ENCODE data around the gene TIGIT. TPM values are rescaled to one million over a fixed set of nuclear protein-coding genes. Genes with fewer than 3 reads are reported as not detected.
A peak's percentile ranks its signal among the peaks of the same experiment; 100 is the strongest.

The TIGIT gene
- total RNA-seq, 1 experiment from 2014 or later: not detected

DNA sequence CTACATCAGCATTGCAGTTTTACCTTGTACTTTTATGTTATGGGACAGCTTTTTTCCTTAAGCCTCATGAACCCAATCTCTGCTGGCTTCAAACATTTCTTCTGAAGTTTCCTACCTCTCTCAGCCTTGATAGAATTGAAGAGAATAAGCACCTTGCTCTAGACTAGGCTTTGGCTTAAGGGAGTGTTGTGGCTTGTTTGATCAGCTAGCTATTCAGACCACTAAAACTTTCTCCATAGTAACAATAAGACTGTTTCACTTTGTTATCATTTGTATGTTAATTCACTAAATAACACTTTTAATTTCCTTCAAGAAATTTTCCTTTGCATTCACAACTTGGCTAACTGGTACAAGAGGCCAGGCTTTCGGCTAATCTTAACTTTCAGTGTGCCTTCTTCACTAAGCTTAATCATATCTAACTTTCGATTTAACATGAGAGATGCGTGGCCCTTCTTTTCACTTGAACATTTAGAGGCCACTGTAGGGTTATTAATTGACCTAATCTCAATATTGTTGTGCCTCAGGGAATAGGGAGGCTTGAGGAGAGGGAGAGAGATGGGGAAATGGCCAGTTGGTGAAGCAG is 8.1 kb upstream of the TIGIT start:
- no peak for DNase-seq (ENCODE audit: low spot score)
- no peaks in the 10 kb centered on the region for H3K27me3 ChIP-seq (replicated peaks; ENCODE audit: insufficient read depth, low read depth, low read length, poor library complexity)
- BruUV-seq (replicated peaks): no TSS peak
- H3K36me3 ChIP-seq (ENCODE audit: insufficient read depth, low read length, poor library complexity, severe bottlenecking): no peaks in the 10 kb centered on the region
- no peaks in the 10 kb centered on the region for H3K4me1 ChIP-seq (ENCODE audit: insufficient read depth, low read length, poor library complexity, severe bottlenecking)
- ChIA-PET POLR2A (ENCODE audit: low non-redundant PET) (no interaction called here), CTCF (no interaction called here)
- H3K9me3 ChIP-seq (ENCODE audit: low read depth, low read length, poor library complexity, severe bottlenecking): no peaks in the 10 kb centered on the region
- no peak for TF ChIP-seq EZH2 (IDR thresholded peaks at IDR 0.05; ENCODE audit: borderline replicate concordance, low read depth, low read length, poor library complexity, severe bottlenecking)
- TF ChIP-seq, protein P1, sequence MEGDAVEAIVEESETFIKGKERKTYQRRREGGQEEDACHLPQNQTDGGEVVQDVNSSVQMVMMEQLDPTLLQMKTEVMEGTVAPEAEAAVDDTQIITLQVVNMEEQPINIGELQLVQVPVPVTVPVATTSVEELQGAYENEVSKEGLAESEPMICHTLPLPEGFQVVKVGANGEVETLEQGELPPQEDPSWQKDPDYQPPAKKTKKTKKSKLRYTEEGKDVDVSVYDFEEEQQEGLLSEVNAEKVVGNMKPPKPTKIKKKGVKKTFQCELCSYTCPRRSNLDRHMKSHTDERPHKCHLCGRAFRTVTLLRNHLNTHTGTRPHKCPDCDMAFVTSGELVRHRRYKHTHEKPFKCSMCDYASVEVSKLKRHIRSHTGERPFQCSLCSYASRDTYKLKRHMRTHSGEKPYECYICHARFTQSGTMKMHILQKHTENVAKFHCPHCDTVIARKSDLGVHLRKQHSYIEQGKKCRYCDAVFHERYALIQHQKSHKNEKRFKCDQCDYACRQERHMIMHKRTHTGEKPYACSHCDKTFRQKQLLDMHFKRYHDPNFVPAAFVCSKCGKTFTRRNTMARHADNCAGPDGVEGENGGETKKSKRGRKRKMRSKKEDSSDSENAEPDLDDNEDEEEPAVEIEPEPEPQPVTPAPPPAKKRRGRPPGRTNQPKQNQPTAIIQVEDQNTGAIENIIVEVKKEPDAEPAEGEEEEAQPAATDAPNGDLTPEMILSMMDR (conservative IDR thresholded peaks at IDR 0.05; ENCODE audit: low read depth, low read length): no peak
- intact Hi-C loops (cut with micrococcal nuclease; ENCODE audit: unreplicated experiment): no loop called here
- no peak overlapping the region for H3K4me3 ChIP-seq (ENCODE audit: low read depth, low read length, poor library complexity, severe bottlenecking)
- H3K27ac ChIP-seq (ENCODE audit: low read depth, low read length, poor library complexity, severe bottlenecking): no peak overlapping the region

- no peaks in the 10 kb centered on the region for H3K27me3 ChIP-seq (replicated peaks; ENCODE audit: insufficient read depth, low read depth, low read length, poor library complexity)
- no peaks in the 10 kb centered on the region for H3K4me1 ChIP-seq (ENCODE audit: insufficient read depth, low read length, poor library complexity, severe bottlenecking)
- TF ChIP-seq, protein P1 (conservative IDR thresholded peaks at IDR 0.05; ENCODE audit: low read depth, low read length): no peak
- TF ChIP-seq EZH2 (IDR thresholded peaks at IDR 0.05; ENCODE audit: borderline replicate concordance, low read depth, low read length, poor library complexity, severe bottlenecking): no peak
- no peaks in the 10 kb centered on the region for H3K36me3 ChIP-seq (ENCODE audit: insufficient read depth, low read length, poor library complexity, severe bottlenecking)
- intact Hi-C loops (cut with micrococcal nuclease; ENCODE audit: unreplicated experiment): no loop called here
- no peaks in the 10 kb centered on the region for H3K9me3 ChIP-seq (ENCODE audit: low read depth, low read length, poor library complexity, severe bottlenecking)
- H3K4me3 ChIP-seq (ENCODE audit: low read depth, low read length, poor library complexity, severe bottlenecking): no peak overlapping the region
- no peak overlapping the region for H3K27ac ChIP-seq (ENCODE audit: low read depth, low read length, poor library complexity, severe bottlenecking)
- no peak for DNase-seq (ENCODE audit: low spot score)
- POLR2A ChIA-PET (ENCODE audit: low non-redundant PET): no interaction called here
- CTCF ChIA-PET: no interaction called here
- no TSS peak for BruUV-seq (replicated peaks)
Observed at GRCh38 chr3:114286266-114286665, 7.6 kb upstream of the TIGIT start.

DNA sequence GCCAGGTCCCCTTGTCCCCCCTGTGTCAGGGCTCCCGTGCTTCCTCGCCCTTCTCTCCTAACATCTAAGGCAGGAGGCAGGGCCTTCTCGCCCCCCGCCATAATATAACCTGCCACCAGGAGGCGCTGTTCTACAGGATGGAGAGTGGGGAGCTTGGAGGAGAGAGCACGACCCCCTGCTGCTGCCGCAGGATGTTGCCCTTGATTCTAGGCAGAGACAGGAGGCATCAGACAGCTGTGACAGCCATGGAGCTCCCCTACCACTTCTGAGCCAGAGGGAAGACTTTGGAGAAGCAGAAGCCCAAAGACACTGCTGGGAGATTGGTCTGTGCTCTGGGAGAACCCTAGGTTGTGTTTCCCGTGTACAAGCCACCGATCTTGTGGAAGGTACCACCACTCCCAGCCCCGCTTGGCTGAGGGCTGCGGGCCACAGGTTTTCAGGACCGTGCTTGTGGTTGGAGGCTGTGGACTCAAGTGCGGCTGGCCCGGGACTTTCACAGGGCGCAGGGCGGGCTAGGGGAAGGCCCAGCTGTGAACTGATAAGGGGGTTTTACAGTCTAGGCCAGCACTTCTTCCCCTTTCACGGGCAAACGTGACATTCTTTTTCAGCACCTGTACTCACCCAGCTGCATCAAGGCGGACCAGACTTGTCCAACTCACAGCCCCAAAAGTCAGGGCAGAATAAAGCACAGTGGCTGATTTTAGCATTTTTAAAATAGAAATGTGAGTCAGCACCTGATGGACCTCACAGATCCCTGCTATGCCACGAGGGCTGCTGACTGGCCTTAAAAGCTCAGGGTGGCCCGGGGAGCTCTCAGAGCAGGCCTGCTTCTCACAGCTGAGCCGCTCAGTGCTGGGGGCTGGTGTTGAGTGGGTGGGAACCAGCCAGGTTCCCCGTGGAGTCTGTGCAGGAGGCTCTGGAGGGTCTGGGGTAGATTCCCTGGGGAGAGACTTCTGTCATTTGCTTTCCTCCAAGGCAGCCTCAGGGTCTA is 2.6 kb upstream of the TIGIT start:
- Histone ChIP-seq H3K4me3 (ENCODE audit: low read depth, low read length, poor library complexity, severe bottlenecking) (no peak overlapping the region), H3K9me3 (ENCODE audit: low read depth, low read length, poor library complexity, severe bottlenecking) (no peaks in the 10 kb centered on the region), H3K27me3 (replicated peaks; ENCODE audit: insufficient read depth, low read depth, low read length, poor library complexity) (no peaks in the 10 kb centered on the region), H3K27ac (ENCODE audit: low read depth, low read length, poor library complexity, severe bottlenecking) (no peak overlapping the region), H3K4me1 (ENCODE audit: insufficient read depth, low read length, poor library complexity, severe bottlenecking) (no peaks in the 10 kb centered on the region), H3K36me3 (ENCODE audit: insufficient read depth, low read length, poor library complexity, severe bottlenecking) (no peaks in the 10 kb centered on the region)
- peak; percentile 94 for DNase-seq (ENCODE audit: low spot score)
- POLR2A ChIA-PET (ENCODE audit: low non-redundant PET): no interaction called here
- CTCF ChIA-PET: interaction anchor here (0.6 to 1.4 kb wide), 9 partner anchors 8 to 791 kb away, joined by 3 to 14 read pairs (median 4); no protein-coding TSS in a partner anchor
- intact Hi-C loops (cut with micrococcal nuclease; ENCODE audit: unreplicated experiment): loop anchor here (5.0 kb wide), 2 partner anchors 139 to 1526 kb away; no protein-coding TSS in a partner anchor
- no peak for TF ChIP-seq EZH2 (IDR thresholded peaks at IDR 0.05; ENCODE audit: borderline replicate concordance, low read depth, low read length, poor library complexity, severe bottlenecking)
- TF ChIP-seq, protein P1 (conservative IDR thresholded peaks at IDR 0.05; ENCODE audit: low read depth, low read length): peak; percentile 95
- BruUV-seq (replicated peaks): no TSS peak

All from A673 (cell line).